ENCODE results near the gene OR4K1. TPM values are rescaled to one million over a fixed set of nuclear protein-coding genes. Genes with fewer than 3 reads are reported as not detected.
A peak's percentile ranks its signal among the peaks of the same experiment; 100 is the strongest.
"Not testable (repeated sequence)": the region's sequence is repeated elsewhere in the genome, so short reads cannot be mapped to it uniquely, and the experiment has no call there.

OR4K1 gene
- not detected in 2 replicates for total RNA-seq

DNA sequence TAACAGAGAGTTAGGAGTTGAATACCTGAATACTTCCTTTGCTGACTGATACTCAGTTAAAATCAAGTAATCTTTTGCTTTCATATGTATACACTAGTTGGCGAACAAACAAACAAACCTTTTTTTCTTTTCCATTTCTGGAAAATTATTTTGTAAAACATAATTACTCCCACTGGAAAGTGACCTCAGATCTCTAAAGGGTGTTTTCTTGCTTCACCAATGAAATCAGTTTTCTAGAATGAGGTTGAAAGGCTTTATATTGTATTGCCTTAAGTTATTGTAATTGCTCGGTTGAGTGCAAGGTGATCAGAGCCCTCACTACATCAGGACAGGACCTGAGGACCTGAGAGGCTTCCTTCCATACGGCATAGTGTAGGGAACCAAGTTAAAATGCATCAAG lies at the start of gene OR4K1:
OR4K1 (plus strand) TSS at position 301 of the 400 bp plus-strand sequence. CDS start 4,750 bp downstream, outside the sequence.
- no peak for DNase-seq (ENCODE audit: low read depth in 2 of 2)

DNA sequence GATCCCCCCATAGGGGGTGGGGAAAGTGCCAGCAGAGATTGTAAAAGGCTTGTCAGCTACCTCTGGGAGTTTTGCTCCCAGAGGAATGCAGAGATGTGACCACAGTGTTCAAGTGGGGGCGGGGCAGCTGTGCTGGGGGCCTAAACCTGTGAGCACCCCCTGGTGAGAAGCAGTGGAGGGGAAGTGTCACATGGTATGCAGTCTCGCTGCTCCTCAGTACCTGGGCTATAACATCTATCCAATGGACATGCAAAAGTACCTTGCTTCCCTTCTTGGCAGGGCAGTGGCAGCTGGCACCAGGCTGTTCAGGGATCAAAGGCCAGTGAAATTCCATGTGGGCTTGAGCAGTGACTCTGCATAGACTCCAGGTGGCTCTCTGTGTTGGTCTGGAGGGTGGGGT lies 35.4 kb upstream of the OR4K1 start:
- no peak for DNase-seq (ENCODE audit: low read depth in 2 of 2)

DNA sequence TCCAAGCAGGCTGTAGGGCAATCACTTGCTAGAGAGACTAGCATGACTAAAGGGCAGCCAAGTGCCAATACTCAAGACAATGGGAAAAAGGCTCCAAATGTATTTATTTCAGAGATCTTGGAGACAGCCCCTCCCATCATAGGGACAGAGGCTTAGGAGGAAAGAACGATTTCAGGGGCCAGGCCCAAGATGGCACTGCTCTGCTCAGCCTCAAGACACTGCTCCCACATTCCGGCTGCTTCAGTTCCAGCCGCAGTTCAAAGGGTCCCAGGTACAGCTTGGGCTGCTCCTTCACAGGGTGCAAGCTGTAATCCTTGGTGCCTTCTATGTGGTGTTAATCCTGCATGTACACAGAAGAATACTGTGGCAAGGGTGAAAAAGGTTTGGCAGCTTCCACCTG lies 29.7 kb upstream of the OR4K1 start:
- no peak for DNase-seq (ENCODE audit: low read depth in 2 of 2)

- no peak for DNase-seq (ENCODE audit: low read depth in 2 of 2)
Measured at GRCh38 chr14:19902409-19902808, 28.3 kb upstream of the OR4K1 start.

GRCh38 chr14:19906665-19907064 lies 24.1 kb upstream of the OR4K1 start:
- no peak for DNase-seq (ENCODE audit: low read depth in 2 of 2)

- no peak for DNase-seq (ENCODE audit: low read depth in 2 of 2)
Measured at GRCh38 chr14:19911114-19911513, 19.6 kb upstream of the OR4K1 start.

DNA sequence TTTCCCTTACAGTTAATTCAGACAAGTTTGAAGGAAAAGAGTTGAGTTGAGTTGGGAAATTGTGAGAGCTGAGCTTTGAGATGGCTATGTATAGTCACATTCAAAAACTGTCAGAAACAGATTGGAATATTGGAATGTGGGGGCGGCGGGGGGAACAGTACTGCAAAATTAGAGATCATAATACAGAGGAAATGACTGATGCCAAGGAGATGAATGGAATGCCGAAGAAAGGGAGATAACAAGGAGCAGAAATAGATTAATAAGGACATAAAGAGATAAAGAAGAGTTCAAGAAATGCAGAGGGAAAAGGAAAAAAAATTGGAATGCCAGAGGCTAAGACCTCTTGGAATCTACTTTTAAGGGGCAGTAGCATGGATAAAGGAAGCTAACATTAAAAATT lies 13.5 kb upstream of the OR4K1 start:
- DNase-seq (ENCODE audit: low read depth in 2 of 2): no peak

DNA sequence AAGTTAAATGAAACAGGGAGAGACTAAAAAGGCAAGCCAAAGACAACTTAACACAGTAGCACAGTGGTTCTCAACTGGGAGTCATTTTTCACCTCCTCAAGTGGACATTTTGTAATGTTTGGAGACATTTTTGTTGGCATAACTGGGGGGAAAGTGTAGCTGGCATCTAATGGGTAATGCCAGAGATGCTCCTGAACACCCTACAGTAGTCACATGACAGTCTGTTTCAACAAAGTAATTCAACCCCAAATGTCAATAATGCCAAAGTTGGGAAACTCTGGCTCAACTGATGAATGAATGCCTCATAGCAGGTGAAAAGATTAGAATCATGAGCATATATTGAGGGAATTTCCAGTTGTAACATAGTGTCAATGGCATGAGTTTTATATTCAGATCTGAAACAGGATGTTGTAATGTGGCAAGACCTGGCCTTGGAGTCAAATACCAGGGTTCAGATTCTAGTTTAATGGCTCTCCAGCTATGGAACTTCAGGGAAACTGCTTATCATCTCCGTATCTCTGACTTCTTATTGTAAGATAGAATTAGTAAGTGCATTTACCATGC lies 12.7 kb upstream of the OR4K1 start:
- no peak for DNase-seq (ENCODE audit: low read depth in 2 of 2)

DNA sequence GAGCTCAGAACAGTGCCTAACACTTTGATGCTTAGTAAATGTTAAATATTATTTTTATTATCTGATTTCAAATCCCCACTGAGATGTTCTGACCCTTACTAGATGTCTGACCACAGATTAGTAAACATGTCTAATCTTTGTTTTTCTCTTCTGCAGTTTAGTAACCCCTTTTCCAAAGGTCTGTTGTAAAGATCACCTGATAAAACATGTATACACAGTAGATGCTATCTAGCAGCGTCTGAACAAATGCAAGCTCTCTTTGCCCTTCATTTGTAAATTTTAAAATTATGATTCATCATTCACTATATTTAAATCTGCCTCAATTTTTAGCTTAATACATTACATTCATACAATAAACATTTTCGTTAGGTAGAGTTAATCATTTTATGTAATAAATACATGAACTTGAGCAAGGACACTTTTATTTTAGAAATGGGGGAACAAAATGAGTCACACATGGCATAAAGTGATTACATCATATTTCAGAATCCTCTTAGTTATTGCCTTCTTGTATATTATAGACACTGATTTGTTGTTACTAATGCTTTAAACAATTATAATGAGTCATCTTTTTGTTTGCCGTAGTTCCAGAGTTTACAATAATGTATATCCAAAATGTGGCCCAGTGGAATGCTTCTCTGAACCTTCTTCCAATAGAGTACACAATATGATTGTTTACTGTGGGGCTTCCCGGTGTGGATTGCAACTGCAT lies 12.0 kb upstream of the OR4K1 start:
- DNase-seq (ENCODE audit: low read depth in 2 of 2): no peak

- no peak for DNase-seq (ENCODE audit: low read depth in 2 of 2)
Measured at GRCh38 chr14:19920021-19920657, 10.6 kb upstream of the OR4K1 start, which contains the start of gene OR4K5. Gene OR4K5, plus strand, starts transcription at chr14:19920607. Its CDS starts 0 bp downstream, at chr14:19920607.

DNA sequence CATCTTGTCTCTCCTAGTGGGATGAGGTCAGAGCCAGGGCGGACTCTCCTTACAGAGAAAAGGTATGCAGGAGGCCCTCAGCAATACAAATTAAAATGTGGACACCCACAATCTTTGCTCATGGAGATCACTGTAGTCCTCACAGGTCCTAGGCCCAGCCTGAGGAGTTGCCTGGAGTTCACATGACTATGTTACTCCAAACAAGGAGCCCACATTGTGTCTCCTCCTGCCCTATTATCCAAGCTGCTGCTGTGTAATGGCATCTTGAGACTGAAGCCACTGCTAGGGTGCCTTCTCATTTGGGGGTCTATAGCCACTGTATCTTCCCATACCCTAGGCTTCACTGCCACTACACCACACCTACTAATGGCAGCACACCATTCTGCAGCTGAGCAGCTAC lies 11.0 kb downstream of the OR4K1 start:
- DNase-seq (ENCODE audit: low read depth in 2 of 2): no peak

GRCh38 chr14:19947413-19948090 lies 16.8 kb downstream of the OR4K1 start:
- peak in 1 of 2 donors; percentile 86 for DNase-seq (ENCODE audit: low read depth in 2 of 2)

GRCh38 chr14:19949218-19949617 lies 18.5 kb downstream of the OR4K1 start:
- peak in 1 of 2 donors; percentile 50 for DNase-seq (ENCODE audit: low read depth in 2 of 2)

GRCh38 chr14:19969735-19970134 lies 39.0 kb downstream of the OR4K1 start:
- not testable (repeated sequence) for DNase-seq (ENCODE audit: low read depth in 2 of 2)

- no peak for DNase-seq (ENCODE audit: low read depth in 2 of 2)
Measured at GRCh38 chr14:19974844-19975243, 44.1 kb downstream of the OR4K1 start.

GRCh38 chr14:19975291-19975690 lies 44.6 kb downstream of the OR4K1 start, which contains the start of gene OR4K15:
Gene OR4K15, plus strand, starts transcription at chr14:19975591. Its CDS starts 0 bp downstream, at chr14:19975591.
- DNase-seq (ENCODE audit: low read depth in 2 of 2): no peak

Other genes starting within 250 kb of the OR4K1 start
- not detected in 2 replicates for gene OR11H2, start 217.0 kb upstream of the OR4K1 start, total RNA-seq
- gene OR4Q3, start 187.3 kb upstream of the OR4K1 start, total RNA-seq: not detected in 2 replicates
- gene OR4M1, start 157.4 kb upstream of the OR4K1 start, total RNA-seq: not detected in 2 replicates
- not detected in 2 replicates for gene OR4N2, start 127.1 kb upstream of the OR4K1 start, total RNA-seq
- gene OR4K2, start 55.8 kb upstream of the OR4K1 start, total RNA-seq: not detected in 2 replicates
- gene OR4K5, start 10.3 kb upstream of the OR4K1 start, total RNA-seq: not detected in 2 replicates
- gene OR4K15, start 44.7 kb downstream of the OR4K1 start, total RNA-seq: not detected in 2 replicates
- not detected in 2 replicates for gene OR4Q2, start 71.2 kb downstream of the OR4K1 start, total RNA-seq
- gene OR4K14, start 88.4 kb downstream of the OR4K1 start, total RNA-seq: not detected in 2 replicates
- not detected in 2 replicates for gene OR4K13, start 105.1 kb downstream of the OR4K1 start, total RNA-seq
- gene OR4L1, start 129.1 kb downstream of the OR4K1 start, total RNA-seq: not detected in 2 replicates
- gene OR4K17, start 179.8 kb downstream of the OR4K1 start, total RNA-seq: not detected in 2 replicates
- not detected in 2 replicates for gene OR4N5, start 207.9 kb downstream of the OR4K1 start, total RNA-seq

Measured in dermis microvascular lymphatic vessel endothelial cell (primary cell).